NOMO-1 (cell line): ENCODE measurements around the gene ACBD3.

Source experiments
- DNase-seq, 2 experiments: peaks; one replicate each; lab custom pipeline; 2025; ENCODE audit not compliant: unreplicated experiment in 2 of 2; lab: John Stamatoyannopoulos, UW

Gene ACBD3

DNA sequence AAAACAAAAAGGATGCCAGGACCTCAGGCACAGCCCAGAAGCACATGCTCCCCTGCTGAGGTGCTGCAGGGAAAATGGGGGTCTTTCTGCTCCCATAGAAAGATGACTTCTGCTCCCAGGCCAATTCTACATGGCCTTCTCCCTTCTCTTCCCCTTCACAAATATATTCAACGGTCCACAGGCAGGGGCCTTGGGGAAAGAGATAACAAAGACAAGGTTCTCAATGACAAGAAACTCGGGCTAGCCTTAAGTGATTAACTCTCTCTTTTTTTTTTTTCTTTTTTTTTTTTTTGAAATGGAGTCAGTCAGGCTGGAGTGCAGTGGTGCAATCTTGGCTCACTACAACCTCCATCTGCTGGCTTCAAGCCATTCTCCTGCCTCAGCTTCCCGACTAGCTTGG lies 69.9 kb downstream of the ACBD3 start:
- DNase-seq = no peak

DNA sequence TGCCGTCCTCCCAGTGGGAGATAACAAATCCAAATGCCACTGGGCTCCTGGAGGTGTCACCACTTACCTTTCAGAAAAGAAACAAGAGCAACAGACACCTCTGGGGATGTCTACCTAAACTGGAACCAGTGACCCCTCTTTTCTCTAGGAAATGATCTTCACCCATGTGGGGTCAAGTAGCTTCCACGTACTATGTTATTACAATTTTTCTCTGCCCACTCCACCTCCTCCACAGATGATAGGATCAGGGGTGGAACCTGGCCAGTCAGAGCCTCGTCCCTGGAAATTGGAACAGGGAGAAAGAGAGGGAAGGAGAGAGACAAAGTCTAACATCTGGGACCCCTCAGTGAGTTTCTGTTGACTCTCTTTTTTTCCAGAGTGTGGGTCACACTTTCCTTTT lies 73.9 kb downstream of the ACBD3 start:
- no peak for DNase-seq

DNA sequence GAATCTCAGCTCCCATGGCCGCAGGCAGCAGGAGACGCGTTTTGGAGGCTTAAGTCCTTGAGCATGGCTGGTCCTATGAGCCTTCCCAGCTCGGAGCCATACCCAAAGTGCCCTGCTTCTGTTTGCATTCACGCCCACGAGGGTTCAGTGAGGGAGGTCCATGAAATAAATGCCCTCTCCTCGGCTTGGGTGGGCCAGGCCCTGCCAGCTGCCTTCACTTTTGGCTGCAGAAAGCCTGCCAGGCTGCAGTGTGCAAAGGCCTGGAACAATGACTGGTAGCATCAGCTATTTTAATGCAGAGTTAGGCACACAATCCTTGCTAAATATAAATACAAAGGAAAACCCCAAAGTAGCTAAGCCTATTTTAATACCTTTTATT lies 74.7 kb downstream of the ACBD3 start:
- DNase-seq = no peak

DNA sequence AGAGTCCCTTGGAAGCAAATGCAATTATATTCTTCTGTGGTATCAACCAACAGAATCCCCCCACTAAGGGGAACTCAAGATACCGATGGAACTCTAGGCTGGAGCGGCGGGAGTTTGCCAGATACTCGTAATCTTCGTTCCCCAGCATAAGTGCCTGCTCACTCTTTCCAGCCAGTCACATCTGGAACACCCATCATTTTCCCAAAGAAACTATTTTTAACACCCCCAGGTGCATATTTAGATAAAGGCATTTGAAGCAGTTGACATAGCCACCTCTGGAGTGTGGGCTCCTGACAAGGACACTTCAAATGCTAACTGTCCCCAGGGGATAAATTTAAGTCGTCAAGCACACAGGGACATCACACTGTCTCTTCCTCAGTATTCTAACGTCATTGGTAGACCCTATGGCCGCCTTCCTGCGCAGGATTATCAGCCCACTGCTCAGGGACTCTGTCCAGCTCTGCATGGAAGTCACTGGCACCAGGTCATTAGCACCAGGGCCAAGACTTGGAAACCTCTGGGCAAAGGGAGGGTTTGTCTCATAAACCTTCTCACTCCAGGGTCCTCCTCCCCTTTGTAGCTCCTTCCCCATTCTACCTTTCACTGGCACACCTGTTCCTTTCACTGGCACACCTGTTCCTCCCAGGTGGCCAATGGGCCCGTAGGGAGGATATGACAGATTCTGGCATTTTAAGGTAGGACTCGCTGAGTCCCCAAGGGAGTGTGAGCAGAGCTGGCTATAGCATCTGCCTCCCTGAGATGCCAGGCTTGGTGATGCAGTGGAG lies 75.3 kb downstream of the ACBD3 start:
- no peak for DNase-seq

DNA sequence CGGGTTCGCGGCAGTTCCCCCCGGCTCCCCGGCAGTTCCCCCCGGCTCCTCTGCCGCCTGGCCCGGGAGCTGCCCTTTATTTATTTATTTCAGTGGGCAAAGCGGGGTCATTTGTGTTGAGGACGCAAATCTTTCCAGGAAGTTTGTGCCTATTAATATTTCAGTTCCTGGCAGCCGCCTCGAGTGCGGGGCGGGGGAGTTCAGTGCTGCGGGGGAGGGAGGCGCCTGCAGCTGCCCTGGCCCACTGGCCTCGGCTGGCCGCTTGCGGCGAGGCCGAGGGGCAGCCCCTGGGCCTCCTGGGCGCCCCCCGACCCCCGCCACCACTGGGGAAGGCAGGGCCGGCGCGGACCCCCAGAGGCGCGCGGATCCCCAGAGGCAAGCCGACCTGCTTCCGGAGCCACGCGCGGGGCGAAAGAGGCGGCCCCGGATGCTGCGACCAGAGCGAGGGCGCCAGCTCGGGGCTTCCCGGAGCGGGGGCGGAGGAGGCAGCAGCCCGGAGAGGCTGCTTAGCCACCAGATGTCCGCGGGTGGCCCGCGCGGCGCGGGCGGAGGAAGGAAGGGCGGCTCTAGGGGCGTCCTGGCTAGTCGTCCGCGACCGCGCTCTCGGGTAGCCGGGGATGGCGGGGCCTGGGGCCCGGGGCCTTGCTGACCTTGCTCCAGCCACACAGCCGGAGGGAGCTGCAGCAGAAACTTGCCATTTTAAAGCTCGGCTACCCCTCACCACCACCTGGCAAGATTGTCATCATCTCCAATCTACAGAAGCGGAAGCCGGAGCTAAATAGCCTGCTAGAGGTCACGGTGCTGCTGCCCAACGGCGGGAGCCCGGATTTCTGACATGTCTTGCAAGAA lies 76.1 kb downstream of the ACBD3 start:
- DNase-seq = peak; percentile 38 to 70

DNA sequence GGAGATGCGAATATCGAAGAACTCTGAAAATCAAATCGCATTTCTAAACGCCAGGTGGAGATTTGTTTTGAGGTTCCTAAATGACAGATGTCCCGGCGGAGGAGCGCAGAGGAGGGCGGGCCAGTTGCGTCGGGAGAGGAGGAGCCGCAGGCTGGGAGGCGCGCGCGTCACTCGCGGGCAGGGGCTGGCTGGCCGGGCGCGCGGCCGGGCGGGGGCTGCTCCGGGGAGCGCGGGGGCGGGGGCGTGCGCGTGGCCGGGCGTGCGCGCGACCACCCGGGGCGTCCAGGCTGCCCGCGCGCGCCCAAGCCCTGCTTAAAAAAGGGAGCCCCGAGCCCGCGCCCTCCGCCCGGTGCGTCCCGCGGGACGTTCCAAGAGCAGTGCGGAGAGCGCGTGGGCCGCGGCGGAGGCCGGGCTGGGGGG lies 76.7 kb downstream of the ACBD3 start:
- peak; percentile 70 to 76 for DNase-seq

DNA sequence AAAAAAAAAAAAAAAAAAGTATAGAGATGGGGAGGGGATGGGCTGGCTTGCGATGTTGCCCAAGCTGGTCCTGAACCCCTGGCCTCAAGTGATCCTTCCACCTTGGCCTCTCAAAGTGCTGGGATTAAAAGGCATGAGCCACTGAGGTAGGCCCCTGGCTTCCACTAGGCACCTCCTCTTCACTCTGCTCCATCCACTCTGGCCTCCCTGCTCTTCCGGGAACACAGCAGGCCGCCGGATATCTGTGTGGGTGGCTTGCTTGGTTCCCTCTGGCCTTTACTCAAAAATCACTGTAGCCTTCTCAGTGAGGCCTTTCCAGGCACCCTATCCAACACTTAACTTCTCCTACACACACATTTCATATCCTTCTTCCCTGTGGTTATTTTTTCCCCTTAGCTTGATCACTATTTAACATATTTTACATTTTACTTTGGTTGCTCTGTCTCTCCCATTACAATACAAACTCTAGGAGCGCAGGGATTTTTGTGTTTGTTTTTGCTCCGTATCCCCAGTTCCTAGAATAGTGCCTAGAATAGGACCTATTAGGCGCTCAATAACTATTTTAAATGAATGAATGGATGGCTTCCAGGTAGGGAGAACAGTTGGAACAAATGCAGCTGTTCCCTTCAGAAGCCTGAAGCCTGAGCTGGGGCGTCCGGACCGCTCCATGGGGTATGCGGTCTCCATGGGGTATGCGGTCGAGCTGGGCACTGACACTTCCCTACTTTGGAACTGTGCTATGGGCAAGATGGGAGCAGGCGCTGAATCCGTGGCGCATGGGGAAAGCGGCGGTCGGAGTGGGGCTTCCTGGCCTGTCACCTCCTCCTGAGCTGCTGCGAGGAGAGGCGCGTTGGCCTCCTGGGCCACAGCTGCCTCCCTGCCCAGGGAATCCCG lies 77.4 kb downstream of the ACBD3 start:
- no peak for DNase-seq

DNA sequence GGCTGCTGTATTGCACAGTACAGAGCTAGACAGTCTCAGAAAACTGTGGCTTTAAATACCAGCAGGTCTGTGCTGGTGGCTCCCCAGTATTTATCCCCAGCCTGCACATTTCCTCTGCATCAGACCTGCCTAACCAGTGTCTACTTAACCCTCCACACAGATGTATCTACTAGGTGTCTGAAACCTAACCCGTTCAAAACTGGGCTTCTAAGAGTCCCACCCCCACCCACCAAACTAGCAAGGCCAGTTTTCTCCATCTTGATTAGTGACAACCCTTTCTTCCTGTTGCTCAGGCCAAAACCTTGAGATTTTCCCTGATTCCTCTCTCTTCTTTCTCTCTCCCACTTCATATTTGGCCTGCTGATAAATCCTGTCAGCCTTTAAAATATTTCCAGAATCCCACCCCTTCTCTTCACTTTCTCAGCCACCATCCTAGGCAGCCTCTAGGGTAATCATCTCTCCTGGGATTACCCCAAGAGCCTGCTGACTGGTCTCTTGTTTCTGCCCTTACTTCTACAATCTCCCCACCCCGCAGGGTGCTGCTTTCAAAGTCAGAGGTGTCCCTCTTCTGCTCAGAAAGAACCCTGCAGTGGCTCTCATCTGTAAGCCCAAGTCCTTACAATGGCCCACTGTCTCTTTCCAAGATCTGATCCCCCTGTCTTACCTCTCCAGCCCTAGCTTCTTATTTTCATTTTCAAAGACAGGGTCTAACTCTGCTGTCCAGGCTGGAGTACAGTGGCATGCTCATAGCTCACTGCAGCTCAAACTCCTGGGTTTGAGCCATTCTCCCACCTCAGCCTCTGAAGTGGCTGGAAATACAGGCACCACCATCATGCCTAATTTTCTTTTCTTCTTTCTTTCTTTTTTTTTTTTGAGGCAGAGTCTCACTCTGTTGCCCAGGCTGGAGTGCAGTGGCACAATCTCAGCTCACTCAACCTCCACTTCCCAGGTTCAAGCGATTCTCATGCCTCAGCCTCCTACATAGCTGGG lies 78.8 kb downstream of the ACBD3 start:
- DNase-seq = no peak

DNA sequence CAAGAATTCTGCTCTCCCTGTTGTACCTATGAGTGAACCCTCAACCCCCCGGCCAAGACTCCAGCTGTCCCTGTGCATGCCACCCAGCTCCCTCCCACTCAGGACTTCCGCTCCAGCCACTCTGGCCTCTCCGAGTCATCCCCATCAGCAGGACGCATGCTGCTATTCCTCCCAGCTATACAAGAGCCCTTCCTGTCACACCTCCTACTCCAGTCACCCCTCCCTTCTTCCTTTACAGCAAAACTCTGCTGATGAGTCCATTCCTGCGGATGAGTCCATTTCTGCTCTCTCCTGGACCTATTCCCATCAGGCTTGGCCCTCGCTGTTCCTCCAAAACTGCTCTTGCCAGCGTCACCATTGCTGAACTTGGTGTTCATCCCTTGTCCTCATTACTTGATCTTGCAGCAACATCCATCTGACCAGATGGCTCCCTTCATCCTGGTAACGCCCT lies 81.8 kb downstream of the ACBD3 start:
- DNase-seq = no peak

DNA sequence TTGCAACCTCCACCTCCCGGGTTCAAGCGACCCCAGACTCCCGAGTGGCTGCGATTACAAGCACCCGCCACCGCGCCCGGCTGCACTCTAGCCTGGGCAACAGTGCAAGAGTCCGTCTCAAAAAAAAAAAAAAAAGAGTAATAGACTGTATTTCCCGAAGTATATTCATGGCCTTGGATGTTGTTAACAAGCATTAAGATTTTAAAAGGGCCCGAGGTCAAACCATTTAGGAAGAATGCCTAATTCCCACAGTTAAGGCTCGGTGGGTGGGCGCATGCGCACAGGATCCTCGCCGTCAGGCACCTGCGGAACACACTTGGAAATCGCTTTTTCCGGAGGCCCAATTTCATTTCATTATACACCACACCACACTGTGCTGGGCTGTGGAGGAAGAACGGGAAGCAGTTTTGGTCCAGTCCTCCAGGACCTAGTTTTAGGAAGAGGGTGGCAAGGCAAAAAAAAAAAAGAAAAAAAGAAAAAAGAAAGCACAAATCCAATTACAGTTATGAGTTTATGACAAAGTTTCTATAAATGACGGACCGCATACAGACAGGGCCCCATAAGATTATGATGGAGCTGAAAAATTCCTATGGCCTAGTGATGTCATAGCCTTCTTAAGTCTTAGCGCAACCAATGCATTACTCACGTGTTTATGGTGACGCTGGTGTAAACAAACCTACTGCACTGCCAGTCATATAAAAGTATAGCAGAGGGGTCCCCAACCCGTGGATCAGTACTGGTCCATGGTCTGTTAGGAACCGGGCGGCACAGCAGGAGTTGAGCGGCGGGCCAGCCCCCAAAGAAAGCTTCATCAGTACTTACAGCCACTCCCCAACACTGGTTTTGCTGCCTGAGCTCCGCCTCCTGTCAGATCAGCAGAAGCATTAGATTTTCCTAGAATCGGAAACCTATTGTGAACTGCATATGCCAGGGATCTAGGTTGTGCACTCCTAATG lies 85.8 kb downstream of the ACBD3 start:
- peak in 1 of 2 experiments; percentile 28 for DNase-seq

DNA sequence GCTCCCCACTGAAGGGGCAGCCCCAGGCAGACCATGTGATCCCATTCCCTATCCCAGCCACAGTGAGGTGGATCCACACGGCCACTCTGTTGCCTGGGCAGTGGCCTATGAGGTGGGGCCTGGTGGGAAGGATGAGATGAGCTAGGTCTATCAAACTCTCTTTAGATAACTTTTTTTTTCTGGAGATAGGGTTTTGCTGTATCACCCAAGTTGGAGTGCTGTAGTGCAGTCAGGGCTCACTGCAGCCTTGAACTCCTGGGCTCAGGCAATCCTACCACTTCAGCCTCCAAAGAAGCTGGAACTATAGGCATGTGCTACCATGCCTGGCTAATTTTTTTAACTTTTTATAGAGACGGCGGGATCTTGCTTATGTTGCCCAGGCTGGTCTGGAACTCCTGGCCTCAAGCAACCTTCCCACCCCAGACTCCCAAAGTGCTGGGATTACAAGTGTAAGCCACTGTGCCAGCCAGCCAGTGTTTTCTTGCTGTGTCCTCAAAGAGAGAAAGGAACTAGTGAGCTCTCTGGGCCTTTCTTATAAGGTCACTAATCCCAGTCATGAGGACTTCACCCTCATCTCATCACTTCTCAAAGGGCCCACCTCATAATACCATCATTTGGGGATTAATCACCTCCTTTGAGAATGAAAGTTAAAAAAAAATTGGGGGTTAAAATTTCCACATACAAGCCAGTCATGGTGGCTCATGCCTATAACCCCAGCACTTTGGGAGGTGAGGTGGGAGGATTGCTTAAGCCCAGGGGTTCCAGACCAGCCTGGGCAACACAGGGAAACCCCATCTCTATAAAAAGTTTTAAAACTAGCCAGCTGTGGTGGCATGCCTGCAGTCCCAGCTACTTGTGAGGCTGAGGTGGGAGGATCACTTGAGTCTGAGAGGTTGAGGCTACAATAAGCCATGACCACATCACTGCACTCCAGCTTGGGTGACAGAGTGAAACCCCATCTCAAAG lies 87.4 kb downstream of the ACBD3 start:
- DNase-seq = no peak

DNA sequence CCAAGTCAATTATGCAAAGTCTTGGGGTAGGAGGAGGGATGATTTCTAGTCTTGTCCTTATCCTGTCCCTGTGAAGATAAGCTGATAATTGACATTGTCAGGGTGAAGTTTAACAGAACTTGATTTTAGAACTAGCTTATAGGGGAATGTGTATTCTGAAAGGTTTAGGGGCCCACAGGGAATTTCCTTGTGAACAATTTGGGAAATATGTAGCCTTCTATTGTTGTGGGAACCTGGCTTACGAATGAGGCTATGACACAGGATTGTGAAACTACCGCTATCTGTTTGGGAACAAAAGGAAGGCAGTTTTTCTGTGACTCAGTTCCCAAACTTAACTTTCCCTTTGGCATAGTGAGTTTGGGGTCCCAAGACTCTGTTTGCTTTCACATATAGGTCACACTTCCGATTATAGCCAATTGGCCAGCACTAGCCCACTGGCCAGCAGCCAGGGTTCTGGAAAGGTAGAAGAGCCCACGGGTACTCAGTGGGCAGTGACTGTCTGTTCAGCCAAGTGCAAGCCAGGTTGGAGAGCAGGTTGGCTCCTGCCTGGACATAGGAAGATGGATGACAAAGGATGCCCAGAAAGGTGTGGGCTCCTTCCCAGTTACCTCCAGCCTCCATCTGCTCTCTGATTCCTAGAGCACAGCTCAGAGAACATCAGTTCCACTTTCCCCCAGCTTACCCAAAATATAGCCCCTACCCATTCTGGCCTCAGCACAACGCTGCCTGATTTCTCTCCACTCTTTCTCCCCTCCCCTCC lies 88.5 kb downstream of the ACBD3 start:
- DNase-seq = no peak

DNA sequence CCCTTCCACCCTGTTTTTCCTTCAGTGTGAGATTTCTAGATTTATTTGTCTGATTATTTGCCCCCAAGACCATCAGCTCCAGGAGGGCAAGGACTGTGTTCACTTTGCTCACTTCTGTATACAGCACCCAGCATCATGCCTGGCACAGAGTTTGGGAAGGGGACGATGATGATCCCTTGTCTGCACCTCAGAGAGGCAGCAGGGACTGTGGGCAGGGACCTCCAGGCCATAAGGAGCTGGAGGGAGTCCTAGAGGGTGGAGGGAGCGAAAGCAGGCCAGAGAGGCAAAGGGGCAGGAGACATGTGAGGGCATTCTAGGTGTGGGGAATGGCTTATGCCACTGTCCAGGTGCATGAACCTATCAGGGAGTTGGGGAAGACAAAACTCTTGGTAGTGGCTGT lies 91.3 kb downstream of the ACBD3 start:
- no peak for DNase-seq
